Osteoblast (primary cell): ENCODE results near the gene MAGEB4. TPM values are rescaled to one million over a fixed set of nuclear protein-coding genes. Genes with fewer than 3 reads are reported as not detected.

ENCODE experiments used
- DNase-seq: peaks from one replicate; pipeline ENCODE4 v3.0.0; 2011; ENCODE audit warnings: low spot score, mixed read lengths; ENCODE audit not compliant: insufficient read length; ENCODE audit errors: missing footprints
- H2AFZ ChIP-seq: 2 replicates; pipeline ENCODE4 v1.6.0; 2011; ENCODE audit warnings: mild to moderate bottlenecking, low read length
- H3K27ac ChIP-seq: 2 replicates; pipeline ENCODE4 v1.5.1; 2011; ENCODE audit warnings: mild to moderate bottlenecking, low read depth, low read length, moderate library complexity
- H3K27me3 ChIP-seq: 2 replicates; pipeline ENCODE4 v1.6.0; 2012; ENCODE audit warnings: mild to moderate bottlenecking, control low read depth, inconsistent platforms, low read length, moderate library complexity; ENCODE audit not compliant: insufficient read depth
- H3K36me3 ChIP-seq: 2 replicates; pipeline ENCODE4 v1.5.1; 2011; ENCODE audit warnings: mild to moderate bottlenecking, low read length, control low read depth, moderate library complexity; ENCODE audit not compliant: insufficient read depth
- H3K4me1 ChIP-seq: 2 replicates; pipeline ENCODE4 v1.5.1; 2011; ENCODE audit warnings: mild to moderate bottlenecking, low read length, control low read depth, moderate library complexity; ENCODE audit not compliant: insufficient read depth
- H3K4me2 ChIP-seq: 2 replicates; pipeline ENCODE4 v1.6.0; 2011; ENCODE audit warnings: mild to moderate bottlenecking, low read length; ENCODE audit not compliant: insufficient read depth
- H3K4me3 ChIP-seq: fragments of 200-600 bp; sonication (generic); 3 replicates; pipeline ENCODE4 v1.5.1; 2012; ENCODE audit warnings: mild to moderate bottlenecking, low read length, inconsistent platforms; ENCODE audit not compliant: insufficient read depth
- H3K79me2 ChIP-seq: 2 replicates; pipeline ENCODE4 v1.6.0; 2012; ENCODE audit warnings: mild to moderate bottlenecking, low read length, control low read depth, inconsistent platforms; ENCODE audit not compliant: insufficient read depth
- H3K9me3 ChIP-seq: 2 replicates; pipeline ENCODE4 v1.5.1; 2011; ENCODE audit warnings: low read depth, low read length, control low read depth
- H4K20me1 ChIP-seq: 2 replicates; pipeline ENCODE4 v1.6.0; 2012; ENCODE audit warnings: mild to moderate bottlenecking, low read length, control low read depth; ENCODE audit not compliant: insufficient read depth
- total RNA-seq: library from RNA; depleted of rRNA; stranded (reverse); fragments of >200 nt; gene quantifications from 2 replicates; pipeline ENCODE4 v1.2.3, GENCODE V29; 2012
- TF ChIP-seq, protein P1 (sequence below): IDR thresholded peaks from 2 replicates; pipeline ENCODE4 v1.5.1; 2011; ENCODE audit warnings: mild to moderate bottlenecking, low read depth, low read length, moderate library complexity; ENCODE audit errors: extremely low read depth

Gene MAGEB4
- total RNA-seq, 1 donor = not detected

DNA sequence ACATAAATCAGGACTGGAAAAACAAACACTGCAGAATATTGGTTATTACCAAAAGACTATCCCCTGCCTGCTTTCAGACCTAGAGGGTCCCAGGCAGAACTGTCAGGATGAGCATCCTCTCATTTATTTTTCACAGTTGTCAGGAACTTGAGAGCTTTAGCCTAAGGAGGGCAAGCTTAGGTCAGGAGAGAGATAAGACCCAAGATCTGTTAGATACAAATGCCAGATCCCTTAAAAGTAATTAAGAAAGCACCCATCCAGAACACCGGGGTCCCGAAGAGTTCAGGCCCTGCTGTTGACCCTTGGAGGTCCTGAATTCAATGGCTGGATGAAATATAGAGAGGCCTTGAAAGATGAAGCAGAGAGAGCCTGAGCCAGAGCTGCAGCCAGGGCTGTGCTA, 17.3 kb upstream of the MAGEB4 start:
- DNase-seq = no peak
- no peak overlapping the region for H3K27ac ChIP-seq
- TF ChIP-seq, protein P1, sequence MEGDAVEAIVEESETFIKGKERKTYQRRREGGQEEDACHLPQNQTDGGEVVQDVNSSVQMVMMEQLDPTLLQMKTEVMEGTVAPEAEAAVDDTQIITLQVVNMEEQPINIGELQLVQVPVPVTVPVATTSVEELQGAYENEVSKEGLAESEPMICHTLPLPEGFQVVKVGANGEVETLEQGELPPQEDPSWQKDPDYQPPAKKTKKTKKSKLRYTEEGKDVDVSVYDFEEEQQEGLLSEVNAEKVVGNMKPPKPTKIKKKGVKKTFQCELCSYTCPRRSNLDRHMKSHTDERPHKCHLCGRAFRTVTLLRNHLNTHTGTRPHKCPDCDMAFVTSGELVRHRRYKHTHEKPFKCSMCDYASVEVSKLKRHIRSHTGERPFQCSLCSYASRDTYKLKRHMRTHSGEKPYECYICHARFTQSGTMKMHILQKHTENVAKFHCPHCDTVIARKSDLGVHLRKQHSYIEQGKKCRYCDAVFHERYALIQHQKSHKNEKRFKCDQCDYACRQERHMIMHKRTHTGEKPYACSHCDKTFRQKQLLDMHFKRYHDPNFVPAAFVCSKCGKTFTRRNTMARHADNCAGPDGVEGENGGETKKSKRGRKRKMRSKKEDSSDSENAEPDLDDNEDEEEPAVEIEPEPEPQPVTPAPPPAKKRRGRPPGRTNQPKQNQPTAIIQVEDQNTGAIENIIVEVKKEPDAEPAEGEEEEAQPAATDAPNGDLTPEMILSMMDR = no peak
- H3K4me2 ChIP-seq = no peak overlapping the region
- H2AFZ ChIP-seq = no peak overlapping the region
- no peaks in the 10 kb centered on the region for H3K27me3 ChIP-seq
- H3K79me2 ChIP-seq = no peaks in the 10 kb centered on the region
- H3K4me1 ChIP-seq = no peaks in the 10 kb centered on the region
- H3K4me3 ChIP-seq = no peak overlapping the region
- H4K20me1 ChIP-seq = no peaks in the 10 kb centered on the region
- no peaks in the 10 kb centered on the region for H3K9me3 ChIP-seq
- no peaks in the 10 kb centered on the region for H3K36me3 ChIP-seq

DNA sequence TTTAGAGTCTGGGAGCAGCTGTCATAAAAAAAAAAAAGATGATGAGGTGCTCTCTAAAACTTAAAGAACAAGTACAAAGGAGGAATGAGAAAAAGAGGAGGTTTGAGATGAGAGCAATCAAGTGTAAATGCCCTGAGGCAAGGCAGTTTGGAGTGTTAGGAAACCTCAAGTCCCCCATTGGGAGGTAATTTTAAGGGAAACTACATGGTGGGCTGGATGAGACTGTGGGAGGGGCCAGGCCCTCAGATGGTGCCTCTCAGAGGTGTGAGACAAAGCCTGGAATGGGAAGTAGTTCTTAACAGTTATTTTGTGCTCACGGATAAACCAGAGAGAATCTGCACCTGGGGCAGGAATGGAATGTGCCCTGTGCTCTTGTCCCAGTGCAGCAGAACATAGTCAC, 13.3 kb upstream of the MAGEB4 start:
- TF ChIP-seq, protein P1 = no peak
- no peaks in the 10 kb centered on the region for H3K36me3 ChIP-seq
- no peaks in the 10 kb centered on the region for H4K20me1 ChIP-seq
- no peak overlapping the region for H3K4me2 ChIP-seq
- H3K27me3 ChIP-seq = no peaks in the 10 kb centered on the region
- H3K4me1 ChIP-seq = no peaks in the 10 kb centered on the region
- no peak overlapping the region for H2AFZ ChIP-seq
- no peaks in the 10 kb centered on the region for H3K9me3 ChIP-seq
- no peak for DNase-seq
- no peaks in the 10 kb centered on the region for H3K79me2 ChIP-seq
- H3K4me3 ChIP-seq = no peak overlapping the region
- H3K27ac ChIP-seq = no peak overlapping the region

DNA sequence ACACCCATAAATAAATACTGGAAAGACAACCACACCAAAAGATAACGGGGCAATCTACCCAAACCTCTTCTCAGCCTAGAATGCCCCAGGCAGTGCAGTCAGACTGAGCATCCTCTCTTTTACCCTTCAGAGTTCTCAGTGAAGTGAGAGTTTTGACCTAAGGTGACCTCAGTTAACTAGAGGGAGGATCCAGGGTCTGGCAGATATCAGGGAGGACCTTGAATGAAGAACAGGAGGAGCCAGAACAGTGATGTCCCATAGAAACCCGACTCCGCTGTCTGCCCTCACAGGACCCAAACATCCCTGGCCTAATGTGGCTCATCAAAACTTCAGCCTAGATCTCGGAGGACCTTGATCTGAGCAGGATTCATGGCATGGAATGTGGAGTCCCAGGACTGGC, 11.4 kb upstream of the MAGEB4 start, which contains the start of gene MAGEB3:
MAGEB3 (plus strand) TSS at position 263 of the 400 bp plus-strand sequence. CDS start 5,268 bp downstream, outside the sequence.
- TF ChIP-seq, protein P1 = no peak

DNA sequence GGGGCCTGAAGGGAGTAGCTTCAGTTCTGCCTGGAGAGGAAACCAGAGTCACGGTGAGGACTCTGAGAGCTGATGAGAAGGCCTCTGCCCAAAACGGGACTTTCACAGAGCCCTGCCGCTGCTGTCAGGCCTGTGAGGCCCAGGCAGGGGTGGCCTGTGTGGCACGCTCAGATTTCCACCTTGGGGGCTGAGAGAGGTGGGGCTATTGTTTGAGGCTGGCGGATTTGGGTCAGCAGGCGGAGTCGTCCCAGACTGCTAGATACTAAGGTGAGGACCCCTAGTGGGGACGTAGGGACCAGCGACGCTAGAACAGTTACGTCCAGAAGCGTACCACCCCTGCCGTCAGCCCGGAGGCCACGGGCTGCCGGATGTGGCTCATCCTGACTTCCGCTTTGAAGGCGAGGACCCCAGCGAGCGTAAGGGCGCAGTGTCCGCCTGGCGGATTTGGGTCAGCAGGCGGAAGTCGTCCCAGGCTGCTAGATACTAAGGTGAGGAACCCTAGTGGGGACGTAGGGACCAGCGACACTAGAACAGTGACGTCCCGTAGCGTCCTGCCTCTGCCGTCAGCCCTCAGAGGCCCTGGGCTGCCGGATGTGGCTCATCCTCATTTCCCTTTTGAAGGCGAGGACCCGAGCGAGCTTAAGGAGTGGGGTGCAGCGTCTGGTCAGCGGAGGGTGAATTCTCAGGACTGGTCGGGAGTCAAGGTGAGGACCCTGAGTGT, 5.1 kb downstream of the MAGEB4 start, which contains the start of gene MAGEB1:
MAGEB1 (plus strand) TSS at position 378 of the 721 bp plus-strand sequence. CDS start 3,348 bp downstream, outside the sequence.
- Histone ChIP-seq H3K4me3 (no peak within 1 kb of the TSS), H3K36me3 (no peaks in the 10 kb centered on the region), H4K20me1 (no peaks in the 10 kb centered on the region), H3K4me1 (no peaks in the 10 kb centered on the region), H3K79me2 (no peaks in the 10 kb centered on the region), H2AFZ (no peak within 1 kb of the TSS), H3K9me3 (no peaks in the 10 kb centered on the region), H3K4me2 (no peak within 1 kb of the TSS), H3K27me3 (no peaks in the 10 kb centered on the region), H3K27ac (no peak within 1 kb of the TSS)
- DNase-seq = peak; percentile 46
- TF ChIP-seq, protein P1 = no peak

More for the DNA sequence above, 11.4 kb upstream of the MAGEB4 start, which contains the start of gene MAGEB3:
- DNase-seq = no peak
- Histone ChIP-seq H3K79me2 (no peaks in the 10 kb centered on the region), H4K20me1 (no peaks in the 10 kb centered on the region), H3K4me3 (no peak within 1 kb of the TSS), H3K27me3 (no peaks in the 10 kb centered on the region), H3K4me1 (no peaks in the 10 kb centered on the region), H3K9me3 (no peaks in the 10 kb centered on the region), H3K27ac (no peak within 1 kb of the TSS), H2AFZ (no peak within 1 kb of the TSS), H3K4me2 (no peak within 1 kb of the TSS), H3K36me3 (no peaks in the 10 kb centered on the region)
